Measurements from ENCODE around the gene MUC20. TPM values are rescaled to one million over a fixed set of nuclear protein-coding genes. Genes with fewer than 3 reads are reported as not detected.
"Not testable (repeated sequence)": the region's sequence is repeated elsewhere in the genome, so short reads cannot be mapped to it uniquely, and the experiment has no call there.

The MUC20 gene
- polyA plus RNA-seq, 1 experiment: 0.48 TPM

DNA sequence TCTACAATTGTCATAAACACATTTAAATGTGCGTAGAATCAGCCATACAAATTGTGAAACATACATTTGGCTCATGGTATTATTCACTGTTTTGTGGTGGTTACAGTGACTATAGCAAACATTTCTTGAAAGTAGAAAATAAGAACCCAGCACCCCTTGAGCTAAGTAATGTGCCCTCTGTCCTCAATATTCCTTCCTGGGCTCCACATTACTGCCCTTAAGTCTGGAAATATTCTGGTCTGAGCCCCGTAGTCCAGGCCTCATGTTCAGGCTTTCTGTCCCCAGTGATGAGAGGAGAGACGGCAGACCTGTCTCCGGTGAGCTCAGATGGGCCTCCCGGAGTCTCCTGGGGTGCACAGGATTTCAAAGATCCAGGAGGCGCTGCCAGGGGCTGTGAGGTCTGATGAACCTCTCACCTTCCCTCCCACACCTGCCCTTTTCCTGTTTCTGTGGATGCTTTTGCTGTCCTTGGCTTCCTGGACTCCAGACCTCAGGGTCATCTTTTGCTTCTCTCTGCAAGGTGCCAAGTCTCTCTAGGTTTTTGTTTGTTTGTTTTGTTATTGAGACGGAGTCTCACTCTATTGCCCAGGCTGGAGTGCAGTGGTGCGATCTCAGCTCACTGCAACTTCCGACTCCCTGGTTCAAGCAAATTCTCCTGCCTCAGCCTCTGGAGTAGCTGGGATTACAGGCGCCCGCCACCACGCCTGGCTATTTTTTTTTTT is 8.8 kb upstream of the MUC20 start:
- TF ChIP-seq CTCF (IDR thresholded peaks at IDR 0.05; ENCODE audit: insufficient read depth, low read depth, low read length): no peak
- no peak for DNase-seq (ENCODE audit: low read depth)
- H3K36me3 ChIP-seq (ENCODE audit: control insufficient read depth, insufficient read depth, low read length): no peaks in the 10 kb centered on the region; the same call in 1 of the 2 replicates
- no peaks in the 10 kb centered on the region for H3K27me3 ChIP-seq (ENCODE audit: control insufficient read depth, insufficient read depth, low read length)
- POLR2A ChIA-PET: no interaction called here
- CTCF ChIA-PET: interaction anchor here (0.9 to 1.0 kb wide), 2 partner anchors 10 to 139 kb away, joined by 3 to 5 read pairs; no protein-coding TSS in a partner anchor
- no peak overlapping the region for H3K4me3 ChIP-seq (ENCODE audit: low read depth, low read length)

- H3K4me3 ChIP-seq (ENCODE audit: low read depth, low read length); DNase-seq (ENCODE audit: low read depth); POLR2A ChIA-PET; H3K36me3 ChIP-seq (ENCODE audit: control insufficient read depth, insufficient read depth, low read length); H3K27me3 ChIP-seq (ENCODE audit: control insufficient read depth, insufficient read depth, low read length): not testable (repeated sequence)
- CTCF ChIA-PET: interaction anchor here (0.9 to 1.0 kb wide), 2 partner anchors 11 to 138 kb away, joined by 3 to 5 read pairs; no protein-coding TSS in a partner anchor
Measured at GRCh38 chr3:195712535-195712910, 8.3 kb upstream of the MUC20 start.

- POLR2A ChIA-PET; H3K36me3 ChIP-seq (ENCODE audit: control insufficient read depth, insufficient read depth, low read length); DNase-seq (ENCODE audit: low read depth); H3K4me3 ChIP-seq (ENCODE audit: low read depth, low read length); H3K27me3 ChIP-seq (ENCODE audit: control insufficient read depth, insufficient read depth, low read length); CTCF ChIA-PET: not testable (repeated sequence)
Measured at GRCh38 chr3:195713150-195713549, 7.6 kb upstream of the MUC20 start.

- TF ChIP-seq CTCF (IDR thresholded peaks at IDR 0.05; ENCODE audit: insufficient read depth, low read depth, low read length): no peak
- ChIA-PET CTCF (interaction anchor here (0.6 to 0.9 kb wide), 3 partner anchors 28 to 230 kb away, joined by 3 to 4 read pairs (median 3); no protein-coding TSS in a partner anchor), POLR2A (no interaction called here)
Measured at GRCh38 chr3:195714380-195715011, 6.3 kb upstream of the MUC20 start.

GRCh38 chr3:195715134-195715533 is 5.6 kb upstream of the MUC20 start:
- peaks cover 6% of the 10 kb centered on the region for H3K27me3 ChIP-seq (ENCODE audit: control insufficient read depth, insufficient read depth, low read length)
- no peak for TF ChIP-seq CTCF (IDR thresholded peaks at IDR 0.05; ENCODE audit: insufficient read depth, low read depth, low read length)
- H3K36me3 ChIP-seq (ENCODE audit: control insufficient read depth, insufficient read depth, low read length): no peaks in the 10 kb centered on the region; the same call in 1 of the 2 replicates
- H3K4me3 ChIP-seq (ENCODE audit: low read depth, low read length): no peak overlapping the region
- ChIA-PET POLR2A (no interaction called here), CTCF (interaction anchor here (0.9 kb wide), 2 partner anchors 27 to 136 kb away, joined by 3 to 4 read pairs; no protein-coding TSS in a partner anchor)
- DNase-seq (ENCODE audit: low read depth): no peak

More at GRCh38 chr3:195714380-195715011, 6.3 kb upstream of the MUC20 start:
- DNase-seq (ENCODE audit: low read depth): no peak
- Histone ChIP-seq H3K4me3 (ENCODE audit: low read depth, low read length) (no peak overlapping the region), H3K36me3 (ENCODE audit: control insufficient read depth, insufficient read depth, low read length) (no peaks in the 10 kb centered on the region; the same call in 1 of the 2 replicates), H3K27me3 (ENCODE audit: control insufficient read depth, insufficient read depth, low read length) (peaks cover 6% of the 10 kb centered on the region)

- POLR2A ChIA-PET: no interaction called here
- CTCF ChIA-PET: interaction anchor here (1.8 kb wide), 1 partner anchor 7 kb away, joined by 6 read pairs; no protein-coding TSS in a partner anchor
Measured at GRCh38 chr3:195715583-195716266, 5.1 kb upstream of the MUC20 start.

More at GRCh38 chr3:195715583-195716266, 5.1 kb upstream of the MUC20 start:
- peaks cover 6% of the 10 kb centered on the region for H3K27me3 ChIP-seq (ENCODE audit: control insufficient read depth, insufficient read depth, low read length)
- no peaks in the 10 kb centered on the region; the same call in 1 of the 2 replicates for H3K36me3 ChIP-seq (ENCODE audit: control insufficient read depth, insufficient read depth, low read length)
- DNase-seq (ENCODE audit: low read depth): no peak
- TF ChIP-seq CTCF (IDR thresholded peaks at IDR 0.05; ENCODE audit: insufficient read depth, low read depth, low read length): no peak
- no peak overlapping the region for H3K4me3 ChIP-seq (ENCODE audit: low read depth, low read length)

Measured in BJ (cell line).